ENCODE data around the gene OARD1.
"Not testable (repeated sequence)": the region's sequence is repeated elsewhere in the genome, so short reads cannot be mapped to it uniquely, and the experiment has no call there.

OARD1 gene

DNA sequence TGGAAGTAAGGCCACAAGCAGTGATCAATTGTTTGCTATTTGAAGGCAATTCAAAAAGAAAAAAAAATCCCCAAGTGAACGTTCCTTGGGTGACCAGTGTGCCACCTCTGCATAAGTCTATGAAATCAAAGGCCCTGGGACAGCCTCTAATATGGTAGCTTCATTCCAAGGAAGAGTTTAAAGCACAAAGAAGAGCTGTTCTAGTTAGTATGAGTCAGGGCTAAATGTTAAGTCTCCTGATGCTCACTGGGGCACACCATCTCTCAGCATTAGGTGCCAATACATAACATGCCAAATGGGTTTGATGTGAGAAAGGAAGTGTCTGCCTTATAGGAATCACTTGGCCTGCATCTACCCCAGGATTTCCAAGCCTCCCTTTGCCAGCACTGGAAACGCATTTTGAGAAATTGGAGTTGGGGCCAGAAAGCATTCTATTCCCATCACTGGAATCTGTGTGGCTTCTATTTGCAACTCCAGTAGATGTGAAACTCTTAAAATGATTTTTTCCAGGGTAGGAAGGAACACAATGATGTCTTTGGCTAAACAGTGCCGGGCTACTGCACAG, 46.1 kb downstream of the OARD1 start:
- DNase-seq, result no peak

DNA sequence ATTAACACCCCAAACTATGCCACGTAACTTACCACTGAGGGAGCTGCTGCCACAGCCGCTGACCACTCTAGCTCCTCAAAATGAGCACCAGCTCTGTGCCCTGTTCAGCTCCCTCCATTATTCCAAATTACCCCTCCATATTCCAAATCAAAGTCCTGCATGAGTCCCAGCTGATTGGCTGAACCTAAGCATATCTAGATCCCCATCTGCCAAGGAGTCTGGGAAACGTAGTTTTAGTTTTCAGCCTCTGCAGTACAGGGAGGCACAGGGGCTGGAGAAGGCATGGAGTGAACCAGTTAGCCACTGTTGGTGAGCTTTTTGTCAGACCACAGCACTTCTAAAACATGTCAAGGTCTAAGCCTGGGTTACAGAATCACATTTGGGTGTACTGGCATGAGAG, 49.0 kb downstream of the OARD1 start:
- no peak for DNase-seq

DNA sequence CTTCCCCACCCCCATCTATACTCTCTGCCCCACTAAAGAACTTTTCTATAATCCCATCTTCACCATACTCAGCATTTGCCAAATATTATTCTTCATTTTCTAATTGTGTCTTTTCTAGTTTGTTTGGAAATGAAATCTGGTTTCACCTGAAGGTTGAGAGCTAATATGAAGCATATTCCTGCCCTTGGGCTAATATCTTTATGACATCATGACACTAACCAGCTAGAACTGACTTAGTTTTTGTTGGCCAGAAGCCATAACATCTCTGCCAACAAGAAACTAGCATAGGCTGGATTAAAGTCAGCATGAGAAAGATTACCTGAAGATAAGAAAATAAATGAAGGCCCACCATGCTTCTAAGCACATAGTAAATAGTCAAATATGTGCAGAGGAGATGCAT, 49.9 kb downstream of the OARD1 start:
- no peak for DNase-seq

DNA sequence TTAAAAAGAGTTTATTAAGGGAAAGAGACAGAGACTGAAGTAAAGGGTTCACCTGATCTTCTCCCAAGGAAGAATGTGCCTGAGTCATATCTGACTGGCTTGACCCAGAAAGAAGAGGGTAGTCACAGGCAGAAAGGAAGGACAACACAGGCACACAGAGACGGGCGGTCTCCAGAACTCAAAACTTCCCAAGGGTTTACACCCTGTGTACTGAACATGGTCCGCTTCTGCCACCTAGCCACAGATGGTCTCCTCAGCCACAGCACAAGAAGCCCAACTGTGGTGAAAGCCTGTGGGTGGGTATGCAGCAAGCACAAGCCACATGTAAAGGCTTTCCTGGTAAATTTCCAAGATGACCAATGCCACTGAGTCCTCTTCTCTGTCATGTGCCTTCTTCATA, 50.3 kb downstream of the OARD1 start:
- no peak for DNase-seq

GRCh38 chr6:41017663-41018062, 54.5 kb downstream of the OARD1 start:
- DNase-seq, result no peak

- DNase-seq, result not testable (repeated sequence)
These were observed 56.3 kb downstream of the OARD1 start for GRCh38 chr6:41015860-41016259.

GRCh38 chr6:41014780-41015179, 57.4 kb downstream of the OARD1 start:
- DNase-seq, result no peak

Data from GOT3 (cell line).